Stimulated activated CD4-positive, alpha-beta T cell treated with anti-CD3 and anti-CD28 coated beads, Interleukin-12 subunit alpha, Interleukin-12 subunit beta, amount 100 ng/mL, for 4 hours (primary cell): Measurements from ENCODE around the gene RAB22A.

Experiments
- DNase-seq: peaks from one replicate; pipeline ENCODE4 v3.0.0-alpha.2; 2020

RAB22A gene, protein sequence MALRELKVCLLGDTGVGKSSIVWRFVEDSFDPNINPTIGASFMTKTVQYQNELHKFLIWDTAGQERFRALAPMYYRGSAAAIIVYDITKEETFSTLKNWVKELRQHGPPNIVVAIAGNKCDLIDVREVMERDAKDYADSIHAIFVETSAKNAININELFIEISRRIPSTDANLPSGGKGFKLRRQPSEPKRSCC

DNA sequence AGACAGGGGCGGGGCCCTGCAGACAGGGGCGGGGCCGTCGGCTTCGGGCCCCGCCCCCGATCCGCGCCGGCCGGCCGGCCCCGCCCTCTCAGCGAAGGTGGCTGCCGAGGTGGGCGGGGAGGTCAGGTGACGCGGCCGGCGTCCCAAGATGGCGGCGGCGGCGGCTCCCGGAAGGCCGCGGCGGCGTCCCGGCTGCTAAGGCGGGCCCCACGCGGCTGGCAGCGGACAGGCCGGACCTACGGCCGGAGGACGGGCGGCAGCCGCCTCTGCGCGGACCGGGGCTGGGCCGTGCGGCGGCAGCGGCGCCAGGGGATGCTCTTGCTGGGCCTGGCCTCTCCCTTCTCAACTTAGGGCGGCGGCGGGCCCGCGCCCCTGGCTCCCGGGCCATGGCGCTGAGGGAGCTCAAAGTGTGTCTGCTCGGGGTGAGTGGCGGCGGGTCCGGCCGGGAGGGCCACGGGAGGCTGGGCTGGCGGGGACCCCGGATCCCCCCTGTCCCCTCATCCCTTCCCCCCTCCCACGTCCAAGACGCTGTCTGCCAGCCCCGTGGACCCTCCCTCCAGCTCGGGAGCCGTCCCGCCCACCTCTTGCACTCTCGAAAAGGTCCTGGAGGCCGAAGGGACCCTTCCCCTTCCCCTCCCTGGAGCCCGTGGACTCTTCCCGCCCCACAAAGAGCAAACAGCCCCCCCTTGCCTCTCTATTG is at the start of gene RAB22A:
Gene RAB22A (plus strand): TSS at position 125 of the 700 bp plus-strand sequence. CDS start 262 bp downstream, at position 387.
- DNase-seq: peak; percentile 80

DNA sequence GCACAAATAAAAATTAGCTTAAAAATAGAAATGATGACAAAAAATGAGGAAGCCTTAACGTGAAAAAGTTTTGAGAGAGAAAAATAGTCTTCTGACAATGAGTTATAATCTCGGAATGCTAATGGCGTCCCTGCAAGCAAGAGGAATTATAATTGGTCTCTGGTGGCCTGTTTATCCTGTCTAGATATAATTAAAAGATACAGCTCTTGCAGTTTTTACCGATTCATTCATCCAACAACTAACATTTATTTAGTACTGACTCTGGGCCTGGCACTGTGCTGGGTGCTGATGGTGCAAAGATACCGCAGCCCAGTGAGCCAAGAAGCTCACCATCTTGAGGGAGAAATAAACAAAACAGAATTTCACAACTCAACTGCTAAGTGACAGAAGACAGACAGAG is 49.5 kb upstream of the RAB22A start:
- no peak for DNase-seq

DNA sequence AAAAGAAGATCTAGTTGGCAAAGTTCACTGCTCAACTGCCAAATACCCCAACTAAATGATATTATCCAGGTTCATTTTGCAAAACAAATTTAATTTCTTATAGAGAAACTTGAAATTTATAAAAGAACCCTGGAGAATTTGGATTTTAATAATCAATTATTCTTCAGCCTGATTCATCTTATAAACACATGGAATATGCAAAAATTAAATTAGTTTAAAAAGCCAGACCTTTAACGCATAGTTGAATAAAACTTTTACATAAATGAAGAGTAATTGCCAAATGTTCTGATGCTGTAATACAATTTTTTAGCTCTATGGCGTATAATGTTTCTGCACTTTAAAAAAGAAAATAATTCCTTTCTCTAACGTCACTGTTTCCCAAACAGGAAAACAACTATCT is 47.9 kb upstream of the RAB22A start:
- DNase-seq: no peak

DNA sequence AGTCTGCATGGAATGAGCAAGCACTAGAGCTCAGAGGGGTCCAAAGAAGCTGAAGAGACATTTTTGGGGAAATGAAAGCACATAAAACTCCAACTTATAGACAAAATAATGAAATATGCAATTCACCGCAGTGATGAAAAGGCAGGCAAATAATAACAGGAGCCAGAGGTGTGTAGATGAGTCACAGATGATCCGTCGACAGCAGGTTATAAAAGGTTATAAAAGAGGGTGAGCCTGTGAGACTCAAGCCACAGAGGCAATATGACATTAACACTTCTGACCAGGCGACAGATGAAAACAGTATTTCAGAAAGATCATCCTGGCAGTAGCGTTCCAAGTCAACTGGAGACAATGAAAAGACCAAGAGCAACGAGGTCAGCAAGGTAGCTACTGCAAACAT is 45.2 kb upstream of the RAB22A start:
- DNase-seq: no peak

DNA sequence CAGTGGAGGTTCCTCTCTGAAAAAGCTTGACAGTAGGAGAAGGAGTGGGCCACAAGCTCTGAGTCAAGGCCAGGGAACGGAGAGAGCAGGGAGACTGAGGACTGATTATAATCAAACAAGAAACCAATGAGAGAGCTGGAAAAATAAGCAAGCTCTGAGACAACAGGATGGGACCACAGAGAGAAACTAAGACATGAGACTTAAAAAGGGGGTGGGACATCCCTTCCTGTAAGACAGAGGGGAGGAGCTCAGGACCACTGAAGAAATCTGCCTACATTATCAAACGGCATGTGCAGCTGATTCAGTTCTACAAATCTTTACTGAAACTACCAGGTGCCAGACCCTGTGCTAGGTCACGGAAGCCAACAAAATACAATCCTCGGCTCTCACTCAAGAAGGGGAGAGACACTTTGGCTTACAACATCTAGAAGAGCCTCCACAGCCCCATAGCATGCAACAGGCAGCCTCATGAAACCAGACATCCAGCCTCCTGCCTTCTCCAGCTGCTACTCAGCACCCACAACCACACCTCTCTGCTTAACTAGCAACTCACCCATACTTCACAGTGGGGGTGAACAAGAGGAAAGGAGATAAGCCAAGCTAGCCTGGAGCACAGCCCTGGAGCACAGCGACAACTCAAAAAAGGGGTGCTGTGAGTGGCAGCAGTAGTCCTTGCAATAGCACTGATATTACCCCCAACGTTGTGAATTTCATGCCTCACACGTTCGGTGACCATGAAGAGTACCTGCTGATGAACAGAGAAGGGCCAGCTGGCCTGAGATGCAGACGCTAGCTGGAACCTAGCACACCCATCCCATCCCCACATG is 41.9 kb upstream of the RAB22A start:
- DNase-seq: no peak

DNA sequence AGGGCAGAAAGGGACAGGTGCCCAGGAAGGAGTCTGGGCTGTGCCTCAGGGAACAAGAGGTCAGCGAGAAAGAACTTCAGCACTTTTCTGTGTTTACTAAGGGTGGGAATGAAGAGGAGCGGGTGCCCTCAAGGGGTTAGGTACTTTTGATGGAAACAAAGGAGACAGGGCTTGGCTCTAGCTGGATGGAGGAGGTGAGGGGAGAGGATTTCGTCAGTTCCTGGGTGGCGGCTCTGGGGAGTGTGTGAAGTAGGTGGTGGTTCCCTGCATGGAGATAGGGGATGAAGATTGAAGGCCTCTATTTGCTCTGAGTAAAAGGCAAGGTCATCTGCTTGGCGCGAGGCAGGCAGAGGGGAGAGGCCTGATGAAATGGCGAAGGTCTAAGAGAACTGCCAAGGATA is 41.1 kb upstream of the RAB22A start:
- DNase-seq: no peak

DNA sequence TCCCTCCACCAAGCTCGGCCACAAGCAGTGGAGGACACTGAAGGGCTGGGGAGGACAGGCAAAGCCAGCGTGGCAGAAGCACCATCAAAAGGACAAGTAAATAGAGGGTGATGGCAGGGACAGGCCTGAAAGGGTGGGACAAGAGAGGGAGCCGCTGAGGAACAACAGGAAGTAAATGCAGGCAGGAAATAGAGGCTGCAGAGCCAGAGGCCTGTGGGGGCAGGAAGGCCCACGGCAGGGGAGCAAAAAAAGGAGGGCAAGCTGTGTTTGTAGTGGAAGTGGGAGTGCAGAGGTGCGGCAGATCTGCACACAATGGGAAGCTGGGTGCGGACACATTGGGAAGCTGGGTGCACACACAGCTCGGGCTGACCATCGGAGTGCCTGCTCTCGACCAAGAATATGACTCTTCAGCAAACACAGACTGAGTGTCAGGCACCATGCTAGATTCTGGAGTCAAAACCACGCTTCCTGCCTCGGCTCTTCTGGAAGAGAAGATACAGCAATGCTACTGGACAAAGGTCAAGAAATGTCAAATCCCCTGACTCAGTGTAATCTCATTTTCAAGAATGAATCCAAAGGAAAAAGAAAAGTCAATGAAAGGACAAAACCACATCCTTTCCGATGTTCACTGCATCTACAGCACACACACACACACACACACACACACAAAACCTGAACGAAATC is 40.4 kb upstream of the RAB22A start:
- DNase-seq: no peak

DNA sequence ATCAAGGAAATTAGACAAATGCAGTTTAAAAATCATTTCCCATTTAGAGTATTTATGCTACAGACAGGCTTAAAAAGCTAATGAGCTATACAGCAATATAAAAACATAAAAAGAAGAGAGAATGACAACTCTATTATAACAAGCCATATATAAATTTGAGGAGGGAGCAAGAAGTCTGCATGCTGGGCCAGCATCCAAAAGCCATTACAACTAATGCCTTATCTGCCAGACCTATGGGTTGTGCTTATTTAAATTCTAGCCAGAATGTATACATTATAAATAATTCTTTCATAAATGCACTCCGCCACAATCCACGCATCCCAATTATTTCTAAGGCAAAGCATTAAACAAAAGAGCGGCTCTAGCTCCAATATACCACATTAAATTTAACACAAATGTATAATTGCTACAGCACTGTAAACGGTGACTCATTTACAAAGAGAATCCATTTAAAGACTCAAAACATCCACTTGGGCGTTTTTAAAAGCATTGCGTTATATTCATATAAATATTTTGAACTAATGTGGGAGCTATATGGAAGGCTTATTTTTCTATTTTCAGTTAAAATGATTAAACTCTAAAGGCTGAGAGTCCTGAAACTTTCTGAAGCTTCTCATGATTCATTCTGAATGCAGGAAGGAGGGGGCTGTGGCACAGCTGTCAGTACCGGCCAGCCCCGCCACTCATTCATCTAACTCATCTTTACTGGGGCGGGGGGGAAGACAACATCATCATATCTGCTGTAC is 37.7 kb upstream of the RAB22A start:
- DNase-seq: peak; percentile 30

DNA sequence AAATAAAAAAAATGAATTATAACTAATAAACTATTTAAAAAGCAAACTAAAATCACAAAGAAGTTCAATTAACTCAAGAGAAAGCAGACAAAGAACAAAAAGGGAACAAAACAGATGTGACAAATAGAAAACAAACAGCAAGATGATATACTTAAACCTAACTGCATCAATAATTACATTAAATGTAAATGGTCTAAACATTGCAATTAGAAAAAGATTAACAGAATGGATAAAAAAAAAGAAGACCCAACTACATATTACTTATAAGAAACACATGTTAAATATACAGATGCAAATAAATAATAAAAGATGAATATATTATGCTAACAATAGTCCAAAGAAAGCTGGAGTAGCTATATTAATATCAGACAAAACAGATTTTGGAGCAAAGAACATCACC is 35.1 kb upstream of the RAB22A start:
- no peak for DNase-seq

DNA sequence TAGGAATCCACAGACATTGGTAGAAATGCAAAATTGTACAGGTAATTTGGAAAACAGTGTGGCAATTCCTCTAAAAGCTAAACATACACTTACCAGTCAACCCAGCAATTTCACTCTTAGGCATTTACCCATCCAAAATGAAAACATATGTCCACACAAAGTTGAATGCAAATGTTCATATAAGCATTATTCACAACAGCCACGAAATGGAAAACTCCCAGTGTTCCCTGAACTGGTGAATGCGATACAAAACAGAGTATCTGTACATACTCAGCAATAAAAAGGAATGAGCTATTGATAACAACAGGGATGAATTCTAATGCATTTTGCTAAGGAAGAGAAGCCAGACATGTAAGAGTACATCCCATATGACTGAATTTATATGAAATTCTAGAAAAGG is 32.4 kb upstream of the RAB22A start:
- DNase-seq: no peak

DNA sequence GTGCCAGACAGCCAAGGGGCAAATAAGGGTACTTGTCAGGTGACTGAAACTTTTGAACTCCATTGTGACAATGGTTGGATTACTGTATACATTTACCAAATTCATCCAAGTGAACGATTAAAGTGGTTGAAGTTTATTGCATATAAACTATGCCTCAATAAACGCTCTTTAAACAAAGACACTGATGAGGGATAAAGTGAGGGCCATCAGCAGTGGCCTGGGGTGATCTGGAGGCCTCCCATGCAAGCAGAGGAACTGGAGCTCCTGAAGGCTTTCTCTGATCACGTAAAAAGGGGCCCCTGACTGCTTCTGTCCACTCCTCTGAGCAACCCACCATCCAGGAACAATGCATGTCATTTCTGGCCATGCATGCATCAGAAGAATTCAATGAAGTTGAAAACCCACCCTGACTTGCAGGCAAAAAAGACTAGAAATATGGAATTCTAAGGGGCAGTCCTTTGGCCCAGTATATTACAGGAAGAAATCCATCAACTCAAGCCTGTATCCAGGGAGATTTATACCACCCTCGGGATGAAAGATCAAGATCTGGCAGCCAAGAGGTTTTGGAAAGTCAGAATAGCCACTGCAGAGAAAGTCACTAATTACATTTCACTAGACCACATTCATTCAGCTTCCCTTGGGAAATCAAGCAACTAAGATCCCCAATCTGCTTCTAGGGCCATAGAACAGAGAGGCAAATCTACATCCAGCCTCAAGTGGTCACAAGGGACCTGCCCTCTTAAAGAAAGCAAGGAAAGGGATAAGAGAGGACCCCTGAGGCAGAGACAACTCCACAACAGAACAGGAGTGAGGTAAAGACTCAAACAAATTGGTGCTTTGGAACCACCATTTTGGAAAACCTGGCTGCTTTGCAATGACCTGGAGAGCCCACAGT is 31.7 kb upstream of the RAB22A start:
- DNase-seq: no peak

DNA sequence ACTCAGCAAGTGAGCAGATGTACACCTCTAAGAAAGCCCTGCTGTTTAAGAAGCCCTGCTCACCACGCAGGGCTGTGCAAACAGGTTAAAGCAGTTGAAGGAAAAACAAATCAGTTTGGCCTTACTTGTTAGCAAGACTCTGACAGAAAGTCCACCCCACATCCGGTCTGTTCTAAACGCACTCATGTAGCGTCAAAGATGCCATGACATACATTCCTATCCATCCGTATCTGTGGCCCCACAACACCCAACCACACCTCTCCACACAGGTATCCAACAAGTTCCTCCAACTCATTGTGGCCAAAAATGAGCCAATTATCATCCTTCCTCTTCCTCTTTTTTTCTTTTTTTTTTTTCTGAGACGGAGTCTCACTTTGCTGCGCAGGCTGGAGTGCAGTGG is 22.8 kb upstream of the RAB22A start:
- no peak for DNase-seq

DNA sequence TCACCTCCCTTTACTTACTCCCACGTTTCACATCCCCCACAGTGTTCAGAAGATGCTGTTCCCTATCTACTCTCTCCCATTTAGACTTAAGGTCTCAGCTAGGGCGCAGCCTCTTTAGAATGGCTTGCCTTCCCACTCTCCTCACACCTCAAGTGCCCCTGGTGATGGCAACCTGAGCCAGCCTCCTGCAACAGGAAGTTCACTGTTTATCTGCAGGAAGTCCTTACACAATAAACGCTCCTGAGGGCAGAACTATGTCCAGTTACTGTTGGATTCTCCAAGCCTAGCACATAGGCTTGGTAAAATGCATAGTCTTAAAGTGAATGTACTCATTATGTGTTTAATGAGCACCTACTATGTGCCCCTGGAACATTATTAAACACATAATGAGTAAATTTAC is 21.9 kb upstream of the RAB22A start:
- DNase-seq: no peak

DNA sequence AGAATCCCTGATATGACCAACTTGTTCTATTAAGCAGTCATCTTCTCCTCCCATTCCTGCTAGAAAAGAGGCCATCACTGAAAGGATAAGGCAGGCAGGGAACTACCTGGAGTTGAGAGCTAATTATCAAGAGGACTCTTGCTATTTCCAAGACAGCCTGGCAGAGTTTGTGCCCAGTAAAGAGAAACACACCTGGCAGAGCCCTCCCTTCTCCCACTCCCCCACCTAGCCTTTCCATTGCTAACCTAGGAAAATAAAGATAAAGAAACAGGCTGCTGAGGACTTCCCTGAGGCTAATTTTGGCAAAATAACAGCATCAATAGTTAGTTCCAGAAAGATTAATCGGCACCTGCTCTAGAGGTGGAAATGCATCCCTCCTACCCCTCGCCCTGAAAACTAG is 20.4 kb upstream of the RAB22A start:
- DNase-seq: no peak

DNA sequence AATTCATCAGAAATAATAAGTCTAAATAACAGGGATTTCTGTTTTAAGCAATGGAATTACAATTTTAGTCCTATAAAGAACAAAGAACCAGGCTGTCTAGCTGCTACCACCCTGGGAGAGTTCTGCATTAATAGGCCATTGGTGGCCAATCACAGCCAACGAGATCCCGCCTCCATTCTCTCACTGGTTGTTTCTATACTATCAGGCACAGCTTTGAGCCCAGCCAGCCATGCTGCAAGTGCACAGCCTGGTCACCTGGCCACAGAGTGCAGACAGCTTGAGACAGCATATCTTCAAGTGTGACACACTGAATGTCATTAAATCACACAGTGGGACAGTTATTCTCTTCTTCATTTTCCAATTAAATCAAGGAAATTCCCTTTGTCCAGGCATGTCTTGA is 16.1 kb upstream of the RAB22A start:
- no peak for DNase-seq

DNA sequence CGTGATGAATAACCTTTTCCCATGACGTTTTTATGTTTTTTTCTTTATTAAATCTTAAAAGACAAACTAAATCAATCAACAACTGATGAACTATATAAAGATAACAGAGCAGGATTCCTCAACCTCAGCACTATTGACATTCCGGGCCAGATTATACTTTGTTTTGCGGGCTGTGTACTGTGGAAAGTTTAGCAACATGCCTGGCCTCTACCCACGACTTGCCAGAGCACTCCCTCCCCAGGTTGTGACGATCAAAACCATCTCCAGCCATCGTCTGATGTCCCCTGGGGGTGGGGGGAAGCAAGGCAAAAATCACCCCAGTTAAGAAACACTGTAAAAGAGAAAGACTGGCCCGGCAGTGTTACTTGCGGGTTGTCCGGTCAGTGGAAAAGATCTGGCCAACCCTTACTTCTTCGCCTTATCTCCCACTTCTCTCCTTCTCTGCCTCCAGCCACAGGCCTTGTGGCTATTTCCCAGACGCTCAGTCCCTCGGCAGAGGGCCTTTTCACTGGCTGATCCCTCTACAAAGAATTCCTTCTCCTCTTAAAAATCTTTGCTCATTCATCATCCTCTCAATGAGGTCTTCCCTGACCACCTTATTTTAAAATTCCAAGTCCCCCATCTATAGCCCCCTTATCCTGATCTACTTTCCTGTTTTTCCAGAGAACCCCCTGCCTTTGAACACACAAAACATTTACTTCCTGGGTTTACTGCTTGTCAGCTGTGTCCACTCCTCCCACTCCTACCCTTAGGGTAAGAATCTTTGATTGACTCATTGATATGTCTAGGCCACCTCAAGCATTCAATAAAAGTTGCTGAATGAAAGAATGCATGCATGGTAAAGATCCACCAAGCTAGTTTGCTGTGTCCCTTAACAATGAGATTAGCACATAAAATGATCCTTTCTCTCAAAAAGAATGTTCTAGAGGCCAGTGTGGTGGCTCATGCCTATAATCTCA is 14.7 kb upstream of the RAB22A start:
- no peak for DNase-seq

DNA sequence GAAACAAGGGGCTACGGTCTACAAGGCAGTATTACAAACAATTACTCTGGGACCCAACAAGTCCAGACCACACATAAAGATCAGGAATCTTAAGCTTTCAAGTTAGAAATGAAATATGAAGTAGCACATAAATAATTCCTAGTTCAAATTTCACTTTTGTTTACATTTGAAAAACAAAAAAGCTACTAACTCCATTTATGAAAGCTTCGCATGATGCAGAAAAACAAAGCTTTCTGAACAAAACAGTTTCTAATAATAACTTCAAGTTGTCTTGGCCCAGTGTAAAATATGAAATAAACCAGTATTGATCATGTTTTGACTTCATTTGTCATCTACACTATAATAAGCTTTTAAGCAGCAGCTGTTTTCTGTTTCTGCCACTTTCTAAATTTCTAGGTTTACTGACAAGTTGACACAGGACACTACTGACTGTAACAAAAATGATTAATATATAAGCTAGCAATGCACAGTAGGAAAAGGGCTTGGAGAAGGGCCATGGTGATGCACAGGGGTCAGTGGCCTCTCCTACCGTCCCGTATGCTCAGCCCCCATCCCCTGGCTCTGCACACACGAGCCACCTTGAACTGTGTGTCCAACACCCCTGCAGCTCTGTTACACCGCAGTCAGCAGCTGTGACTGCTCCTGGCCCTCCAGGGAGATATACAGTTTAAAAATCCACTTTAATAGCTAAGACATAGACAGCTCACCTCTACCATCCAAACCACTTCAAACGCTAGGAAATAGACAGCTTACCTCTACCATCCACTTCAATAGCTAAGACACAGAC is 13.3 kb upstream of the RAB22A start:
- DNase-seq: no peak

DNA sequence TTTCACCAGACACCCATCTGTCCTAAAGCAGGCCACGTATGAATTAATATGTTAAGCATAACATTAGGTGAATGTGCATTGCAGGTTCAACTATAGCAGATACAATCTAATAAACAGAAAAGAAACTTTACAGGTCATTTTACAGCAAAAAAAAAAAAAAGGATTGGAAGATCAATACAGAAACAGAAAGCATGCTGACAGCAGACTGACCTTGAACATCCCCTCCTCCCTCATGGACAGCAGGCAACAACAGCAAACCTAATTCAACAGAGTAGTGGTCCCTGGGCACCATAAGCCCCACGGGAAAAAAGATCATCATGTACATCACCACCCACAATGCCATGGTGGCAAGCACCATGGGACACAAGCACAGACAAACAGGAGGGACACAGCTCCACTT is 12.1 kb upstream of the RAB22A start:
- DNase-seq: no peak

DNA sequence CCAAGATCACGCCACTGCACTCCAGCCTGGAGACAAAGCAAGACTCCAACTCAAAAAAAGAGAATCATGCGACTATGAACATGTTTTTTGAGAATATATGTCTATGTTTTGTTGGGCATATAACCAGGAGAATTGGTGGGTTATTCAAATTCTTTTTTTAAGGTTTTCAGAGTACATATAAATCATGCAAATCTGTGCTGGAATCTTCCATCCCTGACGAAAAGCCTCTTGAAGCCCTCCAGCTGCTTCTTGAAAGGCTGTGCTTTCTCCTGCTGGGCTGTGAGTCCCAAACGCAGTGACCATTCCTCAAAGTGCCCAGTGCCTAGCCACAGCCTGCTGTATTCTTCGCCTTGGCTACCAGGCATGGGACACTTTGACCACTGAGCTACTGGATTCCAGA is 9.2 kb upstream of the RAB22A start:
- DNase-seq: no peak

DNA sequence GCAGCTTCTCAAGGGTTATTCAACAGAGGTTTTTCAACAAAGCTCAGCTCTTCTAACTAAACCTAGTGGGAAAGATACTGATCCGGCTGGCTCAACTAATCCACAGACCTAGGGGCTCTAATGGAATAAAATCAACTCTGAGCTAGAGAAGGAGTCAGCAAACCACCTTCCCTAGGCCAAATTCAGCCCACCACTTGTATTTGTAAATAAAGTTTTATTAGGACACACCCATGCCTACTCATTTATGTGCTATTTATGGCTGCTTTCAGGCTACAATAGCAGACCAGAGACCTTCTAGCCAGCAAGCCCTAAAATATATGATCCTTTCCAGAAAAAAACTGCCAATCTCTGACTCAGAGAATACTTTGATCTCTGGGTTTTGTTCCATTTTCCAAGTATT is 6.0 kb upstream of the RAB22A start:
- no peak for DNase-seq
